Sigmoid colon (tissue), 7 donors: ENCODE measurements around the gene DENND2A. TPM values are rescaled to one million over a fixed set of nuclear protein-coding genes. Genes with fewer than 3 reads are reported as not detected.

Experiments used
- DNase-seq: peaks from one replicate; pipeline ENCODE4 v3.0.0-alpha.2; 2019
- H3K27ac ChIP-seq, 4 donors: fragments of 200-600 bp; sonication (generic); one replicate each; pipeline ENCODE4 v1.5.1; 2016 to 2019; ENCODE audit warnings: mild to moderate bottlenecking in 1 of 4
- H3K27me3 ChIP-seq, 3 donors: fragments of 200-600 bp; sonication (generic); one replicate each; pipeline ENCODE4 v1.5.1; 2019; ENCODE audit warnings: mild to moderate bottlenecking in 1 of 3
- H3K36me3 ChIP-seq, 4 donors: fragments of 200-600 bp; sonication (generic); one replicate each; pipeline ENCODE4 v1.5.1; 2016 to 2019
- H3K4me1 ChIP-seq, 4 donors: fragments of 200-600 bp; sonication (generic); one replicate each; pipeline ENCODE4 v1.5.1; 2017 to 2019
- H3K4me3 ChIP-seq, 4 donors: fragments of 200-600 bp; sonication (generic); one replicate each; pipeline ENCODE4 v1.5.1; 2017 to 2019; ENCODE audit warnings: mild to moderate bottlenecking in 2 of 4, moderate library complexity in 1 of 4
- H3K9me3 ChIP-seq, 4 donors: fragments of 200-600 bp in 3 of 4; sonication (generic) in 3 of 4; one replicate each; pipeline versions ENCODE4 v1.5.1 to v1.6.1; 2013 to 2019
- CTCF ChIP-seq, 4 experiments: fragments of 450-650 bp in 3 of 4; fragments of 200-600 bp in 1 of 4; IDR thresholded peaks; one replicate each; pipeline ENCODE4 v1.5.1; 2016 to 2019; ENCODE audit warnings: antibody characterized with exemption in 4 of 4, mild to moderate bottlenecking in 3 of 4, moderate library complexity in 2 of 4
- EP300 ChIP-seq, 4 donors: sonication (generic); formaldehyde crosslinking; IDR thresholded peaks; one replicate each; pipeline ENCODE4 v1.6.1; 2017; ENCODE audit warnings: antibody characterized with exemption in 4 of 4
- POLR2A ChIP-seq, 2 donors: fragments of 450-650 bp; IDR thresholded peaks; one replicate each; pipeline ENCODE4 v1.6.1; 2016; ENCODE audit warnings: antibody characterized with exemption in 2 of 2, mild to moderate bottlenecking in 2 of 2, moderate library complexity in 2 of 2
- POLR2AphosphoS5 ChIP-seq, 4 donors: sonication (generic); formaldehyde crosslinking; IDR thresholded peaks; one replicate each; pipeline ENCODE4 v1.6.1; 2017; ENCODE audit warnings: antibody characterized with exemption in 4 of 4
- WGBS, 2 donors: extraction: QIAGEN DNeasy Blood & Tissue Kit; methylation state at CpG; one replicate each; pipeline ENCODE4 v1.1.7; 2013; 5-methylcytosine and 5-hydroxymethylcytosine counted together
- intact Hi-C: fragments of 100-400 bp; cut with DNase I; formaldehyde crosslinking; loops from one replicate; pipeline ENCODE4 v1.15.1; 2023
- polyA plus RNA-seq, 3 donors: library from polyadenylated mRNA; stranded (reverse); fragments of 200-250 nt; gene quantifications; one replicate each; pipeline ENCODE4 v1.2.3, GENCODE V29; 2013
- total RNA-seq, 4 donors: library from RNA; depleted of rRNA; stranded (reverse); fragments of >200 nt; gene quantifications; one replicate each; pipeline ENCODE4 v1.1.0, GENCODE V29; 2016
- donor health status: healthy with polysubstance abuse.
- donor health status: Bipolar disorder and iron deficiency.
- donor health status: healthy.

Gene DENND2A
- total and polyA plus RNA-seq, 7 donors = 6.2 to 38.8 (median 11.4) TPM

GRCh38 chr7:140681766-140682165, 41.2 kb upstream of the DENND2A start:
- Histone ChIP-seq H3K27ac (no peak overlapping the region), H3K27me3 (no peaks in the 10 kb centered on the region), H3K9me3 (no peaks in the 10 kb centered on the region), H3K4me3 (no peak overlapping the region), H3K4me1 (no peaks in the 10 kb centered on the region), H3K36me3 (peaks cover 0 to 84% (median 22%) of the 10 kb centered on the region in 4 donors)
- TF ChIP-seq CTCF (IDR thresholded peaks at IDR 0.05) (no peak), EP300 (IDR thresholded peaks at IDR 0.05) (no peak), POLR2A (IDR thresholded peaks at IDR 0.05) (no peak), POLR2AphosphoS5 (IDR thresholded peaks at IDR 0.05) (no peak)
- DNase-seq = no peak
- 95% methylated on average over 3 of the region's 3 CpGs for WGBS, 2 donors
- intact Hi-C loops = no loop called here

GRCh38 chr7:140680886-140681285, 40.3 kb upstream of the DENND2A start:
- Histone ChIP-seq H3K27ac (no peak overlapping the region), H3K4me1 (peaks cover 0 to 3% (median 2%) of the 10 kb centered on the region in 4 donors), H3K27me3 (no peaks in the 10 kb centered on the region), H3K9me3 (no peaks in the 10 kb centered on the region), H3K4me3 (no peak overlapping the region), H3K36me3 (peaks cover 0 to 76% (median 18%) of the 10 kb centered on the region in 4 donors)
- intact Hi-C loops = no loop called here
- TF ChIP-seq POLR2AphosphoS5 (IDR thresholded peaks at IDR 0.05) = no peak
- TF ChIP-seq POLR2A (IDR thresholded peaks at IDR 0.05) = no peak
- no peak for TF ChIP-seq CTCF (IDR thresholded peaks at IDR 0.05)
- no peak for TF ChIP-seq EP300 (IDR thresholded peaks at IDR 0.05)
- 94 to 95% methylated on average over 7 of the region's 7 CpGs for WGBS, 2 donors
- DNase-seq = no peak

GRCh38 chr7:140679186-140679585, 38.6 kb upstream of the DENND2A start:
- intact Hi-C loops = loop anchor here (10.0 kb wide), 2 partner anchors 504 to 856 kb away; partner anchors contain the start of gene KDM7A
- no peak overlapping the region for H3K4me3 ChIP-seq
- peaks cover 0 to 60% (median 15%) of the 10 kb centered on the region in 4 donors for H3K36me3 ChIP-seq
- H3K9me3 ChIP-seq = no peaks in the 10 kb centered on the region
- TF ChIP-seq EP300 (IDR thresholded peaks at IDR 0.05) = no peak
- TF ChIP-seq POLR2A (IDR thresholded peaks at IDR 0.05) = no peak
- TF ChIP-seq POLR2AphosphoS5 (IDR thresholded peaks at IDR 0.05) = no peak
- peaks cover 0 to 20% (median 18%) of the 10 kb centered on the region in 4 donors for H3K4me1 ChIP-seq
- WGBS, 2 donors = 95 to 97% methylated on average over 9 of the region's 9 CpGs
- H3K27ac ChIP-seq = no peak overlapping the region
- peak; percentile 41 for DNase-seq
- no peaks in the 10 kb centered on the region for H3K27me3 ChIP-seq

- DNase-seq = no peak
- Histone ChIP-seq H3K36me3 (peaks cover 0 to 56% (median 15%) of the 10 kb centered on the region in 4 donors), H3K4me1 (peaks cover 0 to 24% (median 22%) of the 10 kb centered on the region in 4 donors), H3K27ac (no peak overlapping the region), H3K9me3 (no peaks in the 10 kb centered on the region), H3K4me3 (no peak overlapping the region), H3K27me3 (no peaks in the 10 kb centered on the region)
- no peak for TF ChIP-seq POLR2A (IDR thresholded peaks at IDR 0.05)
- TF ChIP-seq POLR2AphosphoS5 (IDR thresholded peaks at IDR 0.05) = no peak
- no peak for TF ChIP-seq EP300 (IDR thresholded peaks at IDR 0.05)
- TF ChIP-seq CTCF (IDR thresholded peaks at IDR 0.05) = no peak
- 97 to 99% methylated on average over 7 of the region's 7 CpGs for WGBS, 2 donors
- intact Hi-C loops = loop anchor here (10.0 kb wide), 2 partner anchors 504 to 856 kb away; partner anchors contain the start of gene KDM7A
These were observed 38.2 kb upstream of the DENND2A start for GRCh38 chr7:140678816-140679130.

- Histone ChIP-seq H3K4me3 (no peak overlapping the region), H3K27ac (no peak overlapping the region), H3K4me1 (peaks cover 0 to 30% (median 26%) of the 10 kb centered on the region in 4 donors), H3K27me3 (no peaks in the 10 kb centered on the region), H3K36me3 (peaks cover 0 to 51% (median 15%) of the 10 kb centered on the region in 4 donors), H3K9me3 (no peaks in the 10 kb centered on the region)
- intact Hi-C loops = loop anchor here (10.0 kb wide), 2 partner anchors 503 to 857 kb away; partner anchors contain the start of gene KDM7A
- no peak for DNase-seq
- WGBS, 2 donors = 97% methylated on average over 20 of the region's 20 CpGs
- no peak for TF ChIP-seq POLR2AphosphoS5 (IDR thresholded peaks at IDR 0.05)
- TF ChIP-seq CTCF (IDR thresholded peaks at IDR 0.05) = no peak
- TF ChIP-seq EP300 (IDR thresholded peaks at IDR 0.05) = no peak
- TF ChIP-seq POLR2A (IDR thresholded peaks at IDR 0.05) = no peak
These were observed 37.6 kb upstream of the DENND2A start for GRCh38 chr7:140678081-140678815.
